ENCODE data around the gene SLC22A23. TPM values are rescaled to one million over a fixed set of nuclear protein-coding genes. Genes with fewer than 3 reads are reported as not detected.

SLC22A23 gene
- total RNA-seq, 2 experiments from 2014 or later, result 13.4 to 13.6 TPM

DNA sequence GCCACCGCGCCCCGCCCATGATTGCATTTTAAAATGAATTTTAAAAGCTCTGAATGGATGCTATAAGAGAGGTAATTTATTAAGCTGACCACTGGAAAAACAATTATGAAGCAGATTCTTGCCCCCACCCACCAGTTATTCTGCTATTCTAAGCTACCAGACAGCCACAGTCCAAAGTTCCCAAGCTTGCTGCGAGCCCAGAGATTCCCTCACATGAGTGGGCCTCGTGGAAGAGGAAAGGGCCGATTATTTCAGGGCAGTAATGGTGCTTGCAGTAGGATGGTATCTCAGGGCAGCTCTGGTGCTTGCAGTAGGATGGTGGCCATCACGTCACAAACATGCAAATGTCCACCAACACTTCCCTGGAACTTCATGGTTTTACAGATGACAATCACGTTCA lies 56.7 kb downstream of the SLC22A23 start:
- H3K9me3 ChIP-seq (ENCODE audit: control insufficient read depth in 1 of 2, insufficient read depth in 1 of 2, low read length in 2 of 2), result no peaks in the 10 kb centered on the region
- H3K27me3 ChIP-seq (ENCODE audit: control insufficient read depth in 1 of 2, insufficient read depth in 2 of 2, low read length in 2 of 2), result no peaks in the 10 kb centered on the region
- H3K4me3 ChIP-seq (ENCODE audit: low read length), result no peak overlapping the region
- Mint-ChIP-seq H3K9me3 (no peaks in the 10 kb centered on the region), H3K4me3 (no peak overlapping the region), H3K4me1 (ENCODE audit: low read depth) (no peaks in the 10 kb centered on the region), H3K27ac (no peak overlapping the region), H3K36me3 (ENCODE audit: low read depth) (no peaks in the 10 kb centered on the region), H3K27me3 (no peaks in the 10 kb centered on the region)
- no peaks in the 10 kb centered on the region for H3K4me1 ChIP-seq (ENCODE audit: insufficient read depth, low read length)
- ATAC-seq (ENCODE audit: poor library complexity), result no peak
- H3K27ac ChIP-seq (ENCODE audit: low read depth in 1 of 2, low read length in 2 of 2), result no peak overlapping the region
- ChIA-PET CTCF (no interaction called here), POLR2A (no interaction called here)
- TF ChIP-seq, protein P1, sequence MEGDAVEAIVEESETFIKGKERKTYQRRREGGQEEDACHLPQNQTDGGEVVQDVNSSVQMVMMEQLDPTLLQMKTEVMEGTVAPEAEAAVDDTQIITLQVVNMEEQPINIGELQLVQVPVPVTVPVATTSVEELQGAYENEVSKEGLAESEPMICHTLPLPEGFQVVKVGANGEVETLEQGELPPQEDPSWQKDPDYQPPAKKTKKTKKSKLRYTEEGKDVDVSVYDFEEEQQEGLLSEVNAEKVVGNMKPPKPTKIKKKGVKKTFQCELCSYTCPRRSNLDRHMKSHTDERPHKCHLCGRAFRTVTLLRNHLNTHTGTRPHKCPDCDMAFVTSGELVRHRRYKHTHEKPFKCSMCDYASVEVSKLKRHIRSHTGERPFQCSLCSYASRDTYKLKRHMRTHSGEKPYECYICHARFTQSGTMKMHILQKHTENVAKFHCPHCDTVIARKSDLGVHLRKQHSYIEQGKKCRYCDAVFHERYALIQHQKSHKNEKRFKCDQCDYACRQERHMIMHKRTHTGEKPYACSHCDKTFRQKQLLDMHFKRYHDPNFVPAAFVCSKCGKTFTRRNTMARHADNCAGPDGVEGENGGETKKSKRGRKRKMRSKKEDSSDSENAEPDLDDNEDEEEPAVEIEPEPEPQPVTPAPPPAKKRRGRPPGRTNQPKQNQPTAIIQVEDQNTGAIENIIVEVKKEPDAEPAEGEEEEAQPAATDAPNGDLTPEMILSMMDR (IDR thresholded peaks at IDR 0.05), result no peak
- DNase-seq, result no peak
- H3K36me3 ChIP-seq (ENCODE audit: insufficient read depth, low read length), result no peaks in the 10 kb centered on the region
- intact Hi-C loops (cut with DNase I, micrococcal nuclease), result no loop called here

DNA sequence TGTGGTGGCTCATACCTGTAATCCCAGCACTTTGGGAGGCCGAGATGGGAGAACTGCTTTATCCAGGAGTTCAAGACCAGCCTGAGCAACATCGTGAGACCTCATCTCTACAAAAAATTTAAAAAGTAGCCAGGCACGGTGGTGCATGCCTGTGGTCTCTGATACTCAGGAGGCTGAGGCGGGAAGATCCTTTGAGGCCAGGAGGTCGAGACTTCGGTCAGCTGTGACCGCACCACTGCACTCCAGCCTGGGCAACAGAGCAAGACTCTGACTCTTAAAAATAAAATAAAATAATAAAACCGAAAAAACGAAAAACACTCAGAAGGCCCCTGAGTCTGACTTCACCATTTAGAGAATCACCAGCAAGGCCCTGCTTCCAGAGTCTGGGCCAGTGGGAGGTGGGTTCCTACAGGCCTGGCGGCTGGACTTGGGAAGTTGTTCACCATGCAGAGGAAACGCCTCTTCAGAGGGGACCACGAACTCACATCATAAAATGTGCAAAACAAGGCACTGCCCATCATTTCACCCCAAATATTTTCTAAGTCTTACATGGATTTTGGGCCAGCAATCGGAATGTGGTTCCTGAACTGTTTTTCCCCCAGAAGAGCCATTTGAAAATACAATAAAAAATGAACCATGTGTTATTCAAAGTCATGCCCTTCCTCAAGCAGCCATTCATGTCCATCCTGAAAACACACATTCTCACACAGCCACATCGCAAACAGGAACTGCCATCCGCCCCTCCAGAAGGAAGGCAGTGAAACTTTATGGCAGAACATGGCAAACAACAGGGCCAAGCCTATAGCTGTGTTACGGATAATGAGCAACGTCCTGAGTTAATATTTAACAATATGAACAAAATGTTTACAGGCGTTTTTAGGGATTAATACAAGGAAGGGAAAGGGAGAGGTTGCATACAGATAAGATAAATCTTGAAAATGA lies 57.8 kb downstream of the SLC22A23 start:
- Mint-ChIP-seq H3K27me3 (no peaks in the 10 kb centered on the region), H3K36me3 (ENCODE audit: low read depth) (no peaks in the 10 kb centered on the region), H3K9me3 (no peaks in the 10 kb centered on the region), H3K4me3 (no peak overlapping the region), H3K4me1 (ENCODE audit: low read depth) (no peaks in the 10 kb centered on the region), H3K27ac (no peak overlapping the region)
- ChIA-PET CTCF (interaction anchor here (0.7 kb wide), 1 partner anchor 60 kb away, joined by 3 read pairs; no protein-coding TSS in a partner anchor), POLR2A (no interaction called here)
- Histone ChIP-seq H3K4me3 (ENCODE audit: low read length) (no peak overlapping the region), H3K27ac (ENCODE audit: low read depth in 1 of 2, low read length in 2 of 2) (no peak overlapping the region), H3K4me1 (ENCODE audit: insufficient read depth, low read length) (no peaks in the 10 kb centered on the region), H3K36me3 (ENCODE audit: insufficient read depth, low read length) (no peaks in the 10 kb centered on the region), H3K27me3 (ENCODE audit: control insufficient read depth in 1 of 2, insufficient read depth in 2 of 2, low read length in 2 of 2) (no peaks in the 10 kb centered on the region), H3K9me3 (ENCODE audit: control insufficient read depth in 1 of 2, insufficient read depth in 1 of 2, low read length in 2 of 2) (no peaks in the 10 kb centered on the region)
- TF ChIP-seq, protein P1 (IDR thresholded peaks at IDR 0.05), result no peak
- DNase-seq (no peak), ATAC-seq (ENCODE audit: poor library complexity) (no peak)
- intact Hi-C loops (cut with DNase I, micrococcal nuclease), result no loop called here

DNA sequence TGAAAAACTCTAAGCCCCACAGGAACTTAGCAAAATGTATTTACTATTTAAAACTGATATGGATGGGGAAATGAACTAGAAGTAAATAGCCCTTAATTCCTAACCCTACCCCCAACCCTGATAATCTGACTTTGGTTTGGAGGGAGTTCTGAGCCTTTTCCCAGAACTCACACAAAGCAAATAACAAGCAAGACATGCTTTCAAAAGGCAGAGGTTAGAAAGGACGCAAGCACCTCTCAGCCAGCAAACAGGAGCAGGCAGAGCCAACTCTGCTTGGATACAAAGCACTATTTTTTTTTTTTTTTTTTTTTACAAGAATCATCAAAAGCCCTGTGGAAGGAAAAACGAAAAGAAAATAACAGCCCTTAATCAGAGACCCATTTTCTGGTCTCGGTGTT lies 58.7 kb downstream of the SLC22A23 start:
- Histone ChIP-seq H3K9me3 (ENCODE audit: control insufficient read depth in 1 of 2, insufficient read depth in 1 of 2, low read length in 2 of 2) (no peaks in the 10 kb centered on the region), H3K4me3 (ENCODE audit: low read length) (no peak overlapping the region), H3K27me3 (ENCODE audit: control insufficient read depth in 1 of 2, insufficient read depth in 2 of 2, low read length in 2 of 2) (no peaks in the 10 kb centered on the region), H3K4me1 (ENCODE audit: insufficient read depth, low read length) (no peaks in the 10 kb centered on the region), H3K27ac (ENCODE audit: low read depth in 1 of 2, low read length in 2 of 2) (no peak overlapping the region), H3K36me3 (ENCODE audit: insufficient read depth, low read length) (no peaks in the 10 kb centered on the region)
- Mint-ChIP-seq H3K36me3 (ENCODE audit: low read depth) (no peaks in the 10 kb centered on the region), H3K4me3 (no peak overlapping the region), H3K27ac (no peak overlapping the region), H3K4me1 (ENCODE audit: low read depth) (no peaks in the 10 kb centered on the region), H3K27me3 (no peaks in the 10 kb centered on the region), H3K9me3 (no peaks in the 10 kb centered on the region)
- no peak for ATAC-seq (ENCODE audit: poor library complexity)
- intact Hi-C loops (cut with DNase I, micrococcal nuclease), result no loop called here
- DNase-seq, result no peak
- TF ChIP-seq, protein P1 (IDR thresholded peaks at IDR 0.05), result no peak
- POLR2A ChIA-PET, result no interaction called here
- CTCF ChIA-PET, result interaction anchor here (0.7 kb wide), 2 partner anchors 44 to 59 kb away, joined by 3 read pairs; no protein-coding TSS in a partner anchor
